Measurements from ENCODE around the gene SLC17A7.

Gene SLC17A7

GRCh38 chr19:49428547-49429451 lies 12.5 kb downstream of the SLC17A7 start:
- Histone ChIP-seq H3K4me1 (no peaks in the 10 kb centered on the region), H3K27me3 (peaks cover 81% of the 10 kb centered on the region), H3K36me3 (no peaks in the 10 kb centered on the region), H3K4me3 (ENCODE audit: low read depth, low read length) (no peak overlapping the region), H3K9me3 (no peaks in the 10 kb centered on the region)
- DNase-seq = no peak
- TF ChIP-seq CTCF (IDR thresholded peaks at IDR 0.05; ENCODE audit: low read depth, low read length) = no peak

DNA sequence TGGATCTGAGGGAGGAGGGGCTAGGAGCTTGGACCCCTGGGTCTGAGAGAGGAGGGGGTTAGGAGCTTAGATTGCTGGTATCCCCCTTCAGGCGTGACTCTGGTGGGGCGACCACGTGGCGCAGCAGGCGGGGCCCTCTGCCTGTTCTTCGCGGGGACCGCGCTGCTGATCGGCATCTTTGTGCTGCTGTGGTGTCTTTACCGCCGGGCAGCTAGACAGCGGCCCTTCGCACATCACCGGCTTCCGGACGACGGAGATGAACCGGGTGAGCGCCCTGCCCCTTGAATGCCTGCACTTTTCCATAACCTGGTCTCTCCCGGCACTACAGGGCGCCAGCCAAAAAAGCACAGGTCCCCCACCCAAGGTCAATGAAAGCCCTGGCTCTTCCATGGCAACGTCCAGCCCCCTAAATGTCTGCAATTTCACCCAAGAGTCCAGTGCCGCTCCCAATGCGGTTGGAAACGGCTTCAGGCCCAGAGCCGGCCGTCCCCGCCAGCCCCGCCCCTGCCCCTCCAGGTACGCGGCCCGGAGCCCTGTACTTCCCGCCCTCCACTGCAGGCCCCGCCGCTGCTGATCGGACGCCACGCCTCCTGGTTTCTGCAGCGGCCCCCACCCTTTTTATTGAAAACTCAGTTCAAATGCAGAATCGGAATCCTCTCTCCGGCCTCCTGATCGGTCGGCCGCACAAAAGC lies 13.3 kb downstream of the SLC17A7 start:
- peak; percentile 39 for DNase-seq
- no peaks in the 10 kb centered on the region for H3K9me3 ChIP-seq
- H3K4me3 ChIP-seq (ENCODE audit: low read depth, low read length) = peak overlapping the region; percentile 34
- no peak for TF ChIP-seq CTCF (IDR thresholded peaks at IDR 0.05; ENCODE audit: low read depth, low read length)
- H3K4me1 ChIP-seq = no peaks in the 10 kb centered on the region
- H3K36me3 ChIP-seq = no peaks in the 10 kb centered on the region
- peaks cover 81% of the 10 kb centered on the region for H3K27me3 ChIP-seq

GRCh38 chr19:49427339-49427738 lies 14.0 kb downstream of the SLC17A7 start:
- H3K4me3 ChIP-seq (ENCODE audit: low read depth, low read length) = no peak overlapping the region
- H3K9me3 ChIP-seq = no peaks in the 10 kb centered on the region
- H3K4me1 ChIP-seq = no peaks in the 10 kb centered on the region
- DNase-seq = no peak
- H3K27me3 ChIP-seq = peaks cover 81% of the 10 kb centered on the region
- no peaks in the 10 kb centered on the region for H3K36me3 ChIP-seq
- no peak for TF ChIP-seq CTCF (IDR thresholded peaks at IDR 0.05; ENCODE audit: low read depth, low read length)

DNA sequence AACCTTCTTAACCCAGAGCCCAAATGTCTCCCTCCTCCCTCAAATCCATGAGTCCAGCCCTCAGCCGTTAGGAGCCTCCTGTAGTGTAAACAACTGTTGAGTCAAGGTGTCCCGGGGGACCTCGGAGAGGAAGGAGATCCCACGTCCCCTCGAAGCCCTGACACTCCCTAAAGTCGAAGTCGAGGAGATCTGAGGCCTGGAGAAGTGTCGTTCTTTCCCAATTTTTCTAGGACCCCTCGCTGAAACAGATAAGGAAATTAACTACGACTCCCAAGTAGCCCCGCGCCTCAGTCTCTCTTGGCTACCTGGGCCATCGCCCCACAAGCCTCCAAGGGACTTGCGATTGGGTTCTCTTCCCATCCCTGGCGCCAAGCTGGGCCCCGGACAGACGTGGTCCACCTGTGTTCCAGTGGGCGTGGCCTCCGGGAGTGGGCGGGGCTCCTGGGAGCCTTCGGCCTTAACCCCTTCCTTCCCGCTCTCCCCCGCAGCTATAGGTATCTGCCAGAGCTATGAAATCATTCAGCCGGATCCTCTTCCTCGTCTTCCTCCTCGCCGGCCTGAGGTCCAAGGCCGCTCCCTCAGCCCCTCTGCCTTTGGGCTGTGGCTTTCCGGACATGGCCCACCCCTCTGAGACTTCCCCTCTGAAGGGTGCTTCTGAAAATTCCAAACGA lies 15.3 kb downstream of the SLC17A7 start:
- Histone ChIP-seq H3K9me3 (no peaks in the 10 kb centered on the region), H3K27me3 (peaks cover 84% of the 10 kb centered on the region)
- no peak for TF ChIP-seq CTCF (IDR thresholded peaks at IDR 0.05; ENCODE audit: low read depth, low read length)

DNA sequence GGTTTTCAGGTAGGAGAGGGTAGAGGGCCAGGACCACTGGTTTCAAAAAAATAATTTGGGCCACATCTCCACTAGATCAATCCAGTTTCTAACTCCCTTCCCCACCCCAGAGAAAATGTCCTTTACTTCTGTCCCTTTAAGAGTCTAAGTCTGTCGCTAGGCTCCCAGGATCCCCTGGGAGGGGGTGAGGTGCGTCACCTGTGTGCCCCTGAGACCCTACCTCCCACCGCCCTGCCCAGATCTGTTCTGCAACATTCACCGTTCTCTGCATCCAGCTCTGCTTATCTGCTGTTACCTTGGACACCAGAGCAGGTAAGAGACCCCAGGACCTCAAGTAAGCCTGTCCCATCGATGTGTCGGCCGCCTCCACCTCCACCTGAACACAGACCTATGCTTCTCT lies 16.1 kb downstream of the SLC17A7 start, which contains the start of gene GFY:
Gene GFY, plus strand, starts transcription at position 211 of the 400 bp plus-strand sequence. CDS start 1,043 bp downstream, outside the sequence.
- DNase-seq = no peak
- no peaks in the 10 kb centered on the region for H3K36me3 ChIP-seq
- H3K27me3 ChIP-seq = peaks cover 86% of the 10 kb centered on the region
- H3K4me1 ChIP-seq = peaks cover 11% of the 10 kb centered on the region
- H3K4me3 ChIP-seq (ENCODE audit: low read depth, low read length) = no peak within 1 kb of the TSS
- no peak for TF ChIP-seq CTCF (IDR thresholded peaks at IDR 0.05; ENCODE audit: low read depth, low read length)
- H3K9me3 ChIP-seq = no peaks in the 10 kb centered on the region

More for the DNA sequence above, 15.3 kb downstream of the SLC17A7 start:
- peak; percentile 51 for DNase-seq
- Histone ChIP-seq H3K4me1 (peaks cover 7% of the 10 kb centered on the region), H3K4me3 (ENCODE audit: low read depth, low read length) (no peak overlapping the region), H3K36me3 (no peaks in the 10 kb centered on the region)

Measured in BE2C (cell line).